Measurements from ENCODE around the gene PRDM15. TPM values are rescaled to one million over a fixed set of nuclear protein-coding genes. Genes with fewer than 3 reads are reported as not detected.
"Not testable (repeated sequence)": the region's sequence is repeated elsewhere in the genome, so short reads cannot be mapped to it uniquely, and the experiment has no call there.

PRDM15 gene
- total RNA-seq, 1 donor from 2014 or later, result 5.4 TPM

- Histone ChIP-seq H3K36me3 (ENCODE audit: control insufficient read depth, insufficient read depth, low read length) (no peaks in the 10 kb centered on the region), H3K27me3 (ENCODE audit: control insufficient read depth, insufficient read depth, low read length) (no peaks in the 10 kb centered on the region), H3K4me3 (ENCODE audit: low read depth, low read length) (no peak overlapping the region)
- peak; percentile 91 for DNase-seq (ENCODE audit: low read depth)
- no peak for TF ChIP-seq CTCF (IDR thresholded peaks at IDR 0.05; ENCODE audit: insufficient read depth, low read length, poor library complexity, severe bottlenecking)
Measured at GRCh38 chr21:41786509-41786987, 92.6 kb downstream of the PRDM15 start.

- H3K27me3 ChIP-seq (ENCODE audit: control insufficient read depth, insufficient read depth, low read length); DNase-seq (ENCODE audit: low read depth); H3K36me3 ChIP-seq (ENCODE audit: control insufficient read depth, insufficient read depth, low read length); H3K4me3 ChIP-seq (ENCODE audit: low read depth, low read length): not testable (repeated sequence)
Measured at GRCh38 chr21:41785262-41785661, 93.9 kb downstream of the PRDM15 start.

GRCh38 chr21:41784456-41785102 is 94.6 kb downstream of the PRDM15 start:
- no peak overlapping the region for H3K4me3 ChIP-seq (ENCODE audit: low read depth, low read length)
- no peaks in the 10 kb centered on the region for H3K27me3 ChIP-seq (ENCODE audit: control insufficient read depth, insufficient read depth, low read length)
- no peak for DNase-seq (ENCODE audit: low read depth)
- TF ChIP-seq CTCF (IDR thresholded peaks at IDR 0.05; ENCODE audit: insufficient read depth, low read length, poor library complexity, severe bottlenecking), result no peak
- H3K36me3 ChIP-seq (ENCODE audit: control insufficient read depth, insufficient read depth, low read length), result no peaks in the 10 kb centered on the region

- Histone ChIP-seq H3K36me3 (ENCODE audit: control insufficient read depth, insufficient read depth, low read length) (no peaks in the 10 kb centered on the region), H3K27me3 (ENCODE audit: control insufficient read depth, insufficient read depth, low read length) (no peaks in the 10 kb centered on the region), H3K4me3 (ENCODE audit: low read depth, low read length) (no peak overlapping the region)
- TF ChIP-seq CTCF (IDR thresholded peaks at IDR 0.05; ENCODE audit: insufficient read depth, low read length, poor library complexity, severe bottlenecking), result no peak
- DNase-seq (ENCODE audit: low read depth), result peak; percentile 69
Measured at GRCh38 chr21:41783476-41784180, 95.5 kb downstream of the PRDM15 start.

GRCh38 chr21:41781050-41781410 is 98.1 kb downstream of the PRDM15 start:
- no peak for TF ChIP-seq CTCF (IDR thresholded peaks at IDR 0.05; ENCODE audit: insufficient read depth, low read length, poor library complexity, severe bottlenecking)
- no peak overlapping the region for H3K4me3 ChIP-seq (ENCODE audit: low read depth, low read length)

GRCh38 chr21:41780337-41781049 is 98.7 kb downstream of the PRDM15 start:
- no peak overlapping the region for H3K4me3 ChIP-seq (ENCODE audit: low read depth, low read length)
- no peaks in the 10 kb centered on the region for H3K27me3 ChIP-seq (ENCODE audit: control insufficient read depth, insufficient read depth, low read length)
- no peak for TF ChIP-seq CTCF (IDR thresholded peaks at IDR 0.05; ENCODE audit: insufficient read depth, low read length, poor library complexity, severe bottlenecking)
- DNase-seq (ENCODE audit: low read depth), result no peak
- H3K36me3 ChIP-seq (ENCODE audit: control insufficient read depth, insufficient read depth, low read length), result no peaks in the 10 kb centered on the region

More at GRCh38 chr21:41781050-41781410, 98.1 kb downstream of the PRDM15 start:
- Histone ChIP-seq H3K27me3 (ENCODE audit: control insufficient read depth, insufficient read depth, low read length) (no peaks in the 10 kb centered on the region), H3K36me3 (ENCODE audit: control insufficient read depth, insufficient read depth, low read length) (no peaks in the 10 kb centered on the region)
- no peak for DNase-seq (ENCODE audit: low read depth)

Measured in kidney epithelial cell (primary cell).